ENCODE results near the gene FILIP1L.
A peak's percentile ranks its signal among the peaks of the same experiment; 100 is the strongest.

DNA sequence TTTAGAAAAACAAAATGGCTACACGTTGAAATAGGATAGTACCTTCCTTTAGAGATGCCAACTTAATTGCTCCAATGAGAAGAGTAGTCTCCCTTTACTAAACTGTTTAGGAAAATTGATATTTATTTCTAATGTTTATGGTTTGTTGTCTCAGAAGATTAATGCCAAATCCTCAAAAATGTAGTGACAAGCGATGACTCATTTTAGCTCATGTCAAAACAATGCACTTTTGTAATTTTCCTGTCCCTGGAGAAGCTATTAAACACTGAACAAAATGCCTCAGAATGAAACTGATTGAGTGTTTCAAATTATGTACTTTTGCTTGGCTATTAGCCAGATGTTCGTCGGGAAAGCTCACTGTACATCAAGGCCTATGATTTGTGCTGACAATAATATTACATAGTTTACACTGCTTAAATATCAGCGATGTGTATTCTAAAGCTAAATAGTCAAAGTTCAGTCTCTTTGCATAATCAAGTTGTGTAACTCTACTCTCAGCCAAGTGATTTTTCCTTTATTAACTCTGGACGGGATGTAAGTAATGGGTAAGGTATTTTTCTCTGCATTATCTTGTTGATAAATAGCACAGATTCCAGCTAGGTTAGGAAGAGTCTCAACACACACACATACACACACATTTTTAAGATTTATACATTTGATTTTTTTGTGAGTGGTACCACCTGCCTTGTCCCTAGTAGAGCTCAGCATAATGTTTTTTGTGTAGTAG, 212.9 kb downstream of the FILIP1L start:
- TF ChIP-seq CTCF (IDR thresholded peaks at IDR 0.05) (no peak), POLR2A (IDR thresholded peaks at IDR 0.05) (no peak), EP300 (IDR thresholded peaks at IDR 0.05) (peak; percentile 25 to 76)
